GM20000 (cell line): ENCODE measurements around the gene DLG2.

Experiments used
- DNase-seq: peaks from one replicate; pipeline ENCODE4 v3.0.0; 2012; ENCODE audit warnings: low spot score
- CTCF ChIP-seq: IDR thresholded peaks from 2 replicates; pipeline ENCODE4 v1.5.1; 2012; ENCODE audit warnings: mild to moderate bottlenecking, control low read depth; ENCODE audit errors: extremely low read depth, missing control alignments

DLG2 gene

GRCh38 chr11:84035645-84036044 lies 1591.5 kb downstream of the DLG2 start:
- TF ChIP-seq CTCF, result no peak
- no peak for DNase-seq

- no peak for TF ChIP-seq CTCF
- no peak for DNase-seq
These were observed 1592.7 kb downstream of the DLG2 start for GRCh38 chr11:84034484-84034883.

GRCh38 chr11:84024266-84024665 lies 1602.9 kb downstream of the DLG2 start:
- DNase-seq, result no peak
- no peak for TF ChIP-seq CTCF

- no peak for DNase-seq
- TF ChIP-seq CTCF, result no peak
These were observed 1604.4 kb downstream of the DLG2 start for GRCh38 chr11:84022695-84023094.

- DNase-seq, result no peak
- no peak for TF ChIP-seq CTCF
These were observed 1604.9 kb downstream of the DLG2 start for GRCh38 chr11:84022201-84022600.

GRCh38 chr11:84021291-84021690 lies 1605.9 kb downstream of the DLG2 start:
- TF ChIP-seq CTCF, result no peak
- DNase-seq, result no peak

- TF ChIP-seq CTCF, result no peak
- no peak for DNase-seq
These were observed 1607.5 kb downstream of the DLG2 start for GRCh38 chr11:84019571-84020194.

- TF ChIP-seq CTCF, result no peak
These were observed 1612.6 kb downstream of the DLG2 start for GRCh38 chr11:84014539-84014938.

More at GRCh38 chr11:84014539-84014938, 1612.6 kb downstream of the DLG2 start:
- no peak for DNase-seq
